A204.1 (cell line): ENCODE measurements around the gene ADAT3.
"Not testable (repeated sequence)": the region's sequence is repeated elsewhere in the genome, so short reads cannot be mapped to it uniquely, and the experiment has no call there.

Experiments
- FAIRE-seq: peaks from 2 replicates; lab custom pipeline; 2012; peaks lifted over from hg19 to GRCh38; lab: Jason Lieb, UNC

The ADAT3 gene

GRCh38 chr19:1866693-1867348 is 38.4 kb upstream of the ADAT3 start:
- no peak for FAIRE-seq

- FAIRE-seq = no peak
These were observed 37.9 kb upstream of the ADAT3 start for GRCh38 chr19:1867349-1867724.

GRCh38 chr19:1868971-1869370 is 36.2 kb upstream of the ADAT3 start:
- FAIRE-seq = no peak

- no peak for FAIRE-seq
These were observed 34.0 kb upstream of the ADAT3 start for GRCh38 chr19:1871140-1871597.

GRCh38 chr19:1871630-1872029 is 33.6 kb upstream of the ADAT3 start:
- no peak for FAIRE-seq

GRCh38 chr19:1872807-1873523 is 32.2 kb upstream of the ADAT3 start:
- FAIRE-seq = no peak

- FAIRE-seq = no peak
These were observed 31.4 kb upstream of the ADAT3 start for GRCh38 chr19:1873524-1874473.

GRCh38 chr19:1874554-1875185 is 30.5 kb upstream of the ADAT3 start:
- no peak for FAIRE-seq

- FAIRE-seq = not testable (repeated sequence)
These were observed 29.9 kb upstream of the ADAT3 start for GRCh38 chr19:1875265-1875645.

GRCh38 chr19:1875646-1876495 is 29.3 kb upstream of the ADAT3 start:
- FAIRE-seq = no peak

- FAIRE-seq = not testable (repeated sequence)
These were observed 28.5 kb upstream of the ADAT3 start for GRCh38 chr19:1876496-1877279.

GRCh38 chr19:1877280-1877660 is 27.9 kb upstream of the ADAT3 start:
- FAIRE-seq = not testable (repeated sequence)

GRCh38 chr19:1878583-1878982 is 26.6 kb upstream of the ADAT3 start:
- not testable (repeated sequence) for FAIRE-seq

GRCh38 chr19:1879982-1880381 is 25.2 kb upstream of the ADAT3 start:
- FAIRE-seq = not testable (repeated sequence)

GRCh38 chr19:1880611-1881392 is 24.4 kb upstream of the ADAT3 start:
- FAIRE-seq = no peak

GRCh38 chr19:1881393-1882088 is 23.7 kb upstream of the ADAT3 start:
- not testable (repeated sequence) for FAIRE-seq

GRCh38 chr19:1882089-1882785 is 23.0 kb upstream of the ADAT3 start:
- FAIRE-seq = no peak
